ENCODE data around the gene RAB36.

- TF ChIP-seq POLR2A (IDR thresholded peaks at IDR 0.05) (no peak), CTCF (IDR thresholded peaks at IDR 0.05) (no peak)
Measured at GRCh38 chr22:23212061-23213021, 67.1 kb downstream of the RAB36 start.

Measured in adrenal gland (tissue), 5 donors.